Gastrocnemius medialis (tissue), 4 donors: ENCODE measurements around the gene UBE3C. TPM values are rescaled to one million over a fixed set of nuclear protein-coding genes. Genes with fewer than 3 reads are reported as not detected.

Experiments
- ATAC-seq, 2 donors: fragments of 150-250 bp; one replicate each; pipeline ENCODE4 v1.9.1; 2016
- DNase-seq, 2 donors: peaks; one replicate each; pipeline ENCODE4 v3.0.0-alpha.2; 2019
- H3K27ac ChIP-seq, 4 donors: fragments of 200-600 bp; sonication (generic); 1 replicate in 1 of 4; 2 replicates in 3 of 4; pipeline ENCODE4 v1.5.1; 2016 to 2018; ENCODE audit warnings: mild to moderate bottlenecking in 2 of 4, moderate library complexity in 1 of 4
- H3K27me3 ChIP-seq, 3 donors: fragments of 200-600 bp; sonication (generic) in 2 of 3; 1 replicate in 1 of 3; 2 replicates in 2 of 3; pipeline versions ENCODE4 v1.5.1 to v1.6.0; 2016 to 2019; ENCODE audit warnings: mild to moderate bottlenecking in 1 of 3, moderate library complexity in 1 of 3
- H3K36me3 ChIP-seq, 2 donors: fragments of 200-600 bp; sonication (generic) in 1 of 2; one replicate each; pipeline ENCODE4 v1.5.1; 2017 to 2018
- H3K4me1 ChIP-seq, 2 donors: fragments of 200-600 bp; sonication (generic) in 1 of 2; one replicate each; pipeline ENCODE4 v1.5.1; 2016 to 2017; ENCODE audit warnings: mild to moderate bottlenecking in 2 of 2
- H3K4me3 ChIP-seq, 4 donors: fragments of 200-600 bp; sonication (generic) in 3 of 4; 1 replicate in 1 of 4; 2 replicates in 3 of 4; pipeline ENCODE4 v1.5.1; 2016 to 2019; ENCODE audit warnings: mild to moderate bottlenecking in 2 of 4
- H3K9me3 ChIP-seq, 3 donors: fragments of 200-600 bp; sonication (generic) in 2 of 3; 1 replicate in 1 of 3; 2 replicates in 2 of 3; pipeline ENCODE4 v1.5.1; 2016 to 2019
- POLR2A ChIP-seq, 2 donors: fragments of 450-650 bp; IDR thresholded peaks; one replicate each; pipeline ENCODE4 v1.6.1; 2017; ENCODE audit warnings: antibody characterized with exemption in 2 of 2, mild to moderate bottlenecking in 2 of 2, moderate library complexity in 2 of 2
- in situ Hi-C, 4 donors: fragments of 200-750 bp; cut with MboI; loops; one replicate each; pipeline versions ENCODE4 v1.15.0 to v1.8.0; 2017; ENCODE audit warnings: low sequenced_read_pairs in 4 of 4
- intact Hi-C: fragments of 100-400 bp; cut with DNase I; formaldehyde crosslinking; loops from one replicate; pipeline ENCODE4 v1.15.1; 2023; ENCODE audit warnings: low total_unique reads
- total RNA-seq, 4 donors: library from RNA; depleted of rRNA; stranded (reverse); fragments of >200 nt; gene quantifications; one replicate each; pipeline versions ENCODE4 v1.1.0 to v1.2.3, GENCODE V29; 2016
- TF ChIP-seq, protein P1 (sequence below), 5 experiments: fragments of 450-650 bp in 3 of 5; fragments of 200-600 bp in 2 of 5; sonication (generic) in 2 of 5; IDR thresholded peaks in 4 of 5; conservative IDR thresholded peaks in 1 of 5; 1 replicate in 4 of 5; 2 replicates in 1 of 5; pipeline ENCODE4 v1.5.1; 2016 to 2019; ENCODE audit warnings: antibody characterized with exemption in 5 of 5, mild to moderate bottlenecking in 3 of 5, moderate library complexity in 3 of 5

Gene UBE3C
- total RNA-seq, 4 donors from 2014 or later, result 64.4 to 123 (median 76.3) TPM

- Histone ChIP-seq H3K9me3 (no peaks in the 10 kb centered on the region), H3K27ac (no peak overlapping the region), H3K36me3 (no peaks in the 10 kb centered on the region), H3K4me1 (peaks cover 0 to 7% of the 10 kb centered on the region in 2 donors), H3K4me3 (no peak overlapping the region), H3K27me3 (peaks cover 22 to 32% (median 24%) of the 10 kb centered on the region in 3 donors)
- DNase-seq (no peak), ATAC-seq (no peak)
- in situ Hi-C loops, result no loop called here
- TF ChIP-seq POLR2A (IDR thresholded peaks at IDR 0.05), result no peak
- TF ChIP-seq, protein P1, sequence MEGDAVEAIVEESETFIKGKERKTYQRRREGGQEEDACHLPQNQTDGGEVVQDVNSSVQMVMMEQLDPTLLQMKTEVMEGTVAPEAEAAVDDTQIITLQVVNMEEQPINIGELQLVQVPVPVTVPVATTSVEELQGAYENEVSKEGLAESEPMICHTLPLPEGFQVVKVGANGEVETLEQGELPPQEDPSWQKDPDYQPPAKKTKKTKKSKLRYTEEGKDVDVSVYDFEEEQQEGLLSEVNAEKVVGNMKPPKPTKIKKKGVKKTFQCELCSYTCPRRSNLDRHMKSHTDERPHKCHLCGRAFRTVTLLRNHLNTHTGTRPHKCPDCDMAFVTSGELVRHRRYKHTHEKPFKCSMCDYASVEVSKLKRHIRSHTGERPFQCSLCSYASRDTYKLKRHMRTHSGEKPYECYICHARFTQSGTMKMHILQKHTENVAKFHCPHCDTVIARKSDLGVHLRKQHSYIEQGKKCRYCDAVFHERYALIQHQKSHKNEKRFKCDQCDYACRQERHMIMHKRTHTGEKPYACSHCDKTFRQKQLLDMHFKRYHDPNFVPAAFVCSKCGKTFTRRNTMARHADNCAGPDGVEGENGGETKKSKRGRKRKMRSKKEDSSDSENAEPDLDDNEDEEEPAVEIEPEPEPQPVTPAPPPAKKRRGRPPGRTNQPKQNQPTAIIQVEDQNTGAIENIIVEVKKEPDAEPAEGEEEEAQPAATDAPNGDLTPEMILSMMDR (IDR thresholded peaks at IDR 0.05 in 4 of 5, conservative IDR thresholded peaks at IDR 0.05 in 1 of 5), result no peak
- intact Hi-C loops, result no loop called here
Measured at GRCh38 chr7:157282141-157282801, 143.5 kb downstream of the UBE3C start.

DNA sequence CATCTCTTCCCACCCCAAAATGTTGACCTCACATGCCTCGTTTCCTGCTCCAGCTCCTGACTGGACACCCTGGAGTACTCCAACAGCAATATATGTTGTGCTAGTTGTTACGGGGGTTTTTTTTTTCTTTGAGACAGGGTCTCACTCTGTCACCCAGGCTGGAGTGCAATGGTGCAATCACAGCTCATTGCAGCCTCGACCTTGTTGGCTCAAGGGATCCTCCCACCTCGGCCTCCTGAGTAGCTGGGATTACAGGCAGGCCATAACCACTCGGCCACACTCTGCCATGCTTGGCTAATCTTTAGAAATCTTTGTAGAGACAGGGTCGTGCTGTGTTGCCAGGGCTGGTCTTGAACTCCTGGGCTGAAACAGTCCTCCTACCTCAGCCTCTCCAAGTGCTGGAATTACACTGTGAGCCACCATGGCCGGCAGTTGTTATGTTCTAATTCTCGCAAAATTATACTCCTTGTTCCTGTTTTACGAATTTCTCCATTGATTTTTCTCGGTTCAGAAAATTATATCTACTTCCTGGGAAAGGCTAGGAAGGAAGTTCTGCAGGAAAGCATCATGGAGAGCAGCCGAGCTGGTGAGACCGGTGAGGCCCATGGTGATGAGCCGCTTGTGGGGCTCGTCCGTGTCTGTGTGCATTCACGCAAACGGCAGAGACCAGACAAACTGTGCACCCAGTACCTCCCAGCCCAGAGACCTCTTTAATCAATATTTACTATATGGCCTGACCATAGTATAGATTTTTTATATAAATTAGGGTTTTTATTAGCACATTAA, 145.7 kb downstream of the UBE3C start:
- no peak for DNase-seq

DNA sequence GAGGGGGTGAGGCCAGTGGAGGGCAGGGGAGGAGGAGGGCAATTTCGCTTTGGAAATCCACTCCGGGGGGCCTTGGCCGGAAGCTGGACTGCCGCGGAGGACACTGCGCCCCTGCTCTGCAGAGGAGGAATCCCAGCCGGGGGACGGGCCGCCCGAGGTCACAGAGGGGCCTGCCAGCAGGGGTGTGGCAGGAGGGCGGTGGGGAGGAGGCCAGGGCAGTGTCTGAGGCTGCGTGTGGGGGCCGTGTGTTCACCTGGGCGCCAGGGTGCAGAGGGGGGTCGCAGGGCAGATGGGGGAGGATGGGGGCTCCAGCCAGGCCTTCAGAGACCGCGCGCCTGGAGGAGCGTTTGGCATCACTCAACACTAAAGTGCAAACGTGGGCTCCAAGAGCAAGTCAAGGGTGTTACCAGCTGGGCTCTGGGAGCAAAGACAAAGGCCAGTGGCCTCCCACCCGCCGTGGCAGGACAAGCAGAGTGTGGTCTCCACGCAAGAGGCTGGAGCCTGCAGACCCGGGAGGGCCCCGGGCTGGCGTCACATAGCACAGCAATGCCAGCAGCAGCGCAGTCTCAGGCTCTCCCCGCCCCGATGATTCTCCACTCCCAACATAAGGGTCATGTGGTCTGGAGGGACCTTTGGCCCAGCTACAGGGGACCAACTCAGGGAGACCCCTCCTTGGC, 152.8 kb downstream of the UBE3C start:
- no peak for ATAC-seq

More for the DNA sequence above, 145.7 kb downstream of the UBE3C start:
- no peak for ATAC-seq
- no peaks in the 10 kb centered on the region for H3K9me3 ChIP-seq
- H3K4me1 ChIP-seq, result peaks cover 0 to under 1% of the 10 kb centered on the region in 2 donors
- no peak for TF ChIP-seq POLR2A (IDR thresholded peaks at IDR 0.05)
- TF ChIP-seq, protein P1 (IDR thresholded peaks at IDR 0.05 in 4 of 5, conservative IDR thresholded peaks at IDR 0.05 in 1 of 5), result no peak
- H3K27me3 ChIP-seq, result peaks cover 9 to 16% (median 16%) of the 10 kb centered on the region in 3 donors
- no peak overlapping the region for H3K27ac ChIP-seq
- no peaks in the 10 kb centered on the region for H3K36me3 ChIP-seq
- in situ Hi-C loops (no loop called here), intact Hi-C loops (no loop called here)
- H3K4me3 ChIP-seq, result no peak overlapping the region

DNA sequence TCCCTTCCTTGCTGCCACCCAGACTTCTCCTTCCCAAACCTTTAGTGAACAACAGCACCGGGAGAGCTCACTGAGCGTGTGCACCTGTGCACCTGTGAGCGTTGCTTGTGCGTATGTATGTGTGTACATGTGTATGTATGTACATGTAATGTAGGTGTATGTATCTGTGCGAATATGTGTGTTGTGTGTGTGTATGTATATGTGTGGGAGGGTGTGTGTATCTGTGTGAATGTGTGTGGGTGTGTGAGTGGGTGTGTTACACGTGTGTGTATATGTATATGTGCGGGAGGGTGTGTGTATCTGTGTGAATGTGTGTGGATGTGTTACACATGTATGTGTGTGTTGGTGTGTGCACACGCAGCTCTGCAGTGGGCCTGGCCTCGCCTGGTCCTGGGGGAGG, 153.5 kb downstream of the UBE3C start:
- Histone ChIP-seq H3K27me3 (peaks cover 0 to 3% (median 0%) of the 10 kb centered on the region in 3 donors), H3K4me1 (no peaks in the 10 kb centered on the region), H3K9me3 (no peaks in the 10 kb centered on the region), H3K4me3 (no peak overlapping the region), H3K27ac (no peak overlapping the region), H3K36me3 (no peaks in the 10 kb centered on the region)
- no peak for ATAC-seq
- in situ Hi-C loops (no loop called here), intact Hi-C loops (no loop called here)
- TF ChIP-seq, protein P1 (IDR thresholded peaks at IDR 0.05 in 4 of 5, conservative IDR thresholded peaks at IDR 0.05 in 1 of 5), result no peak
- no peak for TF ChIP-seq POLR2A (IDR thresholded peaks at IDR 0.05)
- no peak for DNase-seq

More for the DNA sequence above, 152.8 kb downstream of the UBE3C start:
- intact Hi-C loops, result no loop called here
- Histone ChIP-seq H3K27ac (no peak overlapping the region), H3K27me3 (peaks cover 0 to 3% (median 0%) of the 10 kb centered on the region in 3 donors), H3K4me1 (no peaks in the 10 kb centered on the region), H3K9me3 (no peaks in the 10 kb centered on the region), H3K4me3 (no peak overlapping the region), H3K36me3 (no peaks in the 10 kb centered on the region)
- no peak for TF ChIP-seq POLR2A (IDR thresholded peaks at IDR 0.05)
- in situ Hi-C loops, result no loop called here
- DNase-seq, result no peak
